HepG2 (cell line): ENCODE results near the gene ANKZF1. TPM values are rescaled to one million over a fixed set of nuclear protein-coding genes. Genes with fewer than 3 reads are reported as not detected.

Experiments used
- ADNP ChIP-seq: sonication (generic); formaldehyde crosslinking; IDR thresholded peaks from 2 replicates; pipeline ENCODE4 v1.4.0; 2020; ENCODE audit warnings: missing genetic modification reagents
- EHMT2 ChIP-seq: fragments of 200-600 bp; sonication (generic); IDR thresholded peaks from 2 replicates; pipeline ENCODE4 v1.7.0; 2017; ENCODE audit warnings: antibody characterized with exemption, low read depth, low read length, borderline replicate concordance
- GZF1 ChIP-seq: sonication (generic); formaldehyde crosslinking; IDR thresholded peaks from 2 replicates; pipeline ENCODE4 v1.5.1; 2020; ENCODE audit warnings: mild to moderate bottlenecking, missing genetic modification reagents
- ISL2 ChIP-seq: sonication (generic); formaldehyde crosslinking; IDR thresholded peaks from 2 replicates; pipeline ENCODE4 v1.5.0; 2020; ENCODE audit warnings: missing genetic modification reagents
- MAZ ChIP-seq, 2 experiments: sonication (generic) in 1 of 2; formaldehyde crosslinking in 1 of 2; IDR thresholded peaks; 2 replicates each; pipeline versions ENCODE4 v1.5.0 to v1.6.1; 2012 to 2020; ENCODE audit warnings: low read depth in 2 of 2, mild to moderate bottlenecking in 2 of 2, borderline replicate concordance in 1 of 2, improper control_type of control experiment in 1 of 2, low read length in 1 of 2, missing genetic modification reagents in 1 of 2, moderate library complexity in 1 of 2
- MZF1 ChIP-seq: sonication (generic); formaldehyde crosslinking; IDR thresholded peaks from 2 replicates; pipeline ENCODE4 v1.8.1; 2023; ENCODE audit warnings: mild to moderate bottlenecking, missing genetic modification reagents, borderline replicate concordance
- ONECUT2 ChIP-seq: sonication (generic); formaldehyde crosslinking; IDR thresholded peaks from 2 replicates; pipeline ENCODE4 v1.4.0; 2020; ENCODE audit warnings: missing genetic modification reagents
- SAFB2 ChIP-seq: sonication (generic); formaldehyde crosslinking; IDR thresholded peaks from 2 replicates; pipeline ENCODE4 v1.5.1; 2020; ENCODE audit warnings: missing genetic modification reagents, low read depth, mild to moderate bottlenecking, borderline replicate concordance
- ZBTB21 ChIP-seq: sonication (generic); formaldehyde crosslinking; IDR thresholded peaks from 2 replicates; pipeline ENCODE4 v1.4.0; 2020; ENCODE audit warnings: missing genetic modification reagents
- ZKSCAN8 ChIP-seq: IDR thresholded peaks from 2 replicates; pipeline ENCODE4 v1.6.1; 2016; ENCODE audit warnings: borderline replicate concordance, missing genetic modification reagents, missing compliant biosample characterization
- ZNF383 ChIP-seq: sonication (generic); formaldehyde crosslinking; IDR thresholded peaks from 2 replicates; pipeline ENCODE4 v1.4.0; 2020; ENCODE audit warnings: missing genetic modification reagents, mild to moderate bottlenecking, borderline replicate concordance
- ZNF564 ChIP-seq: sonication (generic); formaldehyde crosslinking; IDR thresholded peaks from 2 replicates; pipeline ENCODE4 v1.8.1; 2023; ENCODE audit warnings: mild to moderate bottlenecking, missing genetic modification reagents
- ZNF83 ChIP-seq: sonication (generic); formaldehyde crosslinking; IDR thresholded peaks from 2 replicates; pipeline ENCODE4 v1.4.0; 2020; ENCODE audit warnings: missing genetic modification reagents, mild to moderate bottlenecking, borderline replicate concordance
- polyA plus RNA-seq, 8 experiments: library from polyadenylated mRNA; depleted of rRNA in 3 of 8; stranded (reverse) in 7 of 8; unstranded in 1 of 8; fragments of >200 nt; fragmentation: Illumina TruSeq in 4 of 8; extraction: Trizol in 4 of 8; gene quantifications; 2 replicates each; pipeline versions ENCODE4 v1.2.1 to v1.2.3, GENCODE V29; 2011 to 2016; ENCODE audit warnings: low read depth in 4 of 8, missing spikeins in 1 of 8, mixed read lengths in 1 of 8; ENCODE audit not compliant: insufficient read depth in 1 of 8
- total RNA-seq, 5 experiments: library from RNA; depleted of rRNA; stranded (reverse); fragments of >200 nt; fragmentation: Illumina TruSeq; extraction: Trizol; gene quantifications; 2 replicates each; pipeline ENCODE4 v1.2.3, GENCODE V29; 2016; ENCODE audit warnings: low read depth in 1 of 5
- TF ChIP-seq, protein P1 (sequence below): IDR thresholded peaks from 2 replicates; pipeline ENCODE4 v1.6.1; 2016; ENCODE audit warnings: low read depth, missing genetic modification reagents, missing compliant biosample characterization
- TF ChIP-seq, protein P2 (sequence below): sonication (generic); formaldehyde crosslinking; IDR thresholded peaks from 2 replicates; pipeline ENCODE4 v1.5.1; 2020; ENCODE audit warnings: mild to moderate bottlenecking, moderate library complexity, missing genetic modification reagents
- TF ChIP-seq, protein P3 (sequence below): sonication (generic); formaldehyde crosslinking; IDR thresholded peaks from 2 replicates; pipeline ENCODE4 v1.8.0; 2022; ENCODE audit warnings: missing genetic modification reagents, mild to moderate bottlenecking, moderate library complexity, borderline replicate concordance

The ANKZF1 gene
- total and polyA plus RNA-seq, 2 of the 13 experiments (the other 11 are each of a cell fraction or from before 2014, with no cell fraction given) = 25.3 to 128 TPM

DNA sequence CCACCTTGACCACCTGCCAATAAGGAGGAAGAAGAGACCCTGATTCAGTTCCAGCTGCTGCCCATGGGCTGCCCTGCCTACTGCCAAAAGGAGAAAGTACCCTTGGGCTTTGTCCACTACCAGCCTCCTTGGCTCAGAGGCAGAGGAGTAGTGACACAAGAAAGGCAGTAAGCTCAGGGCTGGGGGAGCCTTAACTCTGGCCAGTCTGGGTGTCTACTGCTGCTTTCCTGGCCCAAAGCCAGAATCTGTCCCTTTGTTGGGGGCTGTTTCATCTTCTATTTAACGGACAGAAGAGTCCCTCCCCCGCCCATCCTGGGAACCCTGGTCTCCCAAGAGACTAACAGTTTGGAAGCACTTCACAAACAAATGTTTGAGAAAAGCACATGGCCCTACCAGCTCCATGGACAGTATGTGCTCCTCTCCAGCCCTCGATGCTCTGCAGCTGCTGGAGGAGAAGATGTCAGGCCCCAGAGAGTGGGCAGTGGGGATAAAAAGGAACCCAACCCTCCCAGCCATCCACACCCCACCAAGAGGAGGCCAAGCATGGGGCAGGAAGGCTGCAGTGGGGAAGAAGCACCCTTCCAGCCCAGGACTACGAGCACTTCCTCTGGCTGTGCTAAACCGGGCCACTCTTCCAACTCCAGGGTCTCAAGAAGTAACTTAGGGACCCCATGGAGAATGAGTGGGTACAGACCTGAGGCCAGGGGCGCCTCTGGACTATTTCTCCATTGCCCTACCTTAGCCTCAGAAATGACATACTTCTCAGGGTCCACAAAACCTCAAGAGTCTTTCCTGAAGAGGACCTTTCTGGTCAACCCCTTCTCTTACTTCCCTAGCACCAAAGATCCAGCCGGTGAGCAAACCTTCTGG lies 1.3 kb upstream of the ANKZF1 start (continued):
- TF ChIP-seq, protein P1, sequence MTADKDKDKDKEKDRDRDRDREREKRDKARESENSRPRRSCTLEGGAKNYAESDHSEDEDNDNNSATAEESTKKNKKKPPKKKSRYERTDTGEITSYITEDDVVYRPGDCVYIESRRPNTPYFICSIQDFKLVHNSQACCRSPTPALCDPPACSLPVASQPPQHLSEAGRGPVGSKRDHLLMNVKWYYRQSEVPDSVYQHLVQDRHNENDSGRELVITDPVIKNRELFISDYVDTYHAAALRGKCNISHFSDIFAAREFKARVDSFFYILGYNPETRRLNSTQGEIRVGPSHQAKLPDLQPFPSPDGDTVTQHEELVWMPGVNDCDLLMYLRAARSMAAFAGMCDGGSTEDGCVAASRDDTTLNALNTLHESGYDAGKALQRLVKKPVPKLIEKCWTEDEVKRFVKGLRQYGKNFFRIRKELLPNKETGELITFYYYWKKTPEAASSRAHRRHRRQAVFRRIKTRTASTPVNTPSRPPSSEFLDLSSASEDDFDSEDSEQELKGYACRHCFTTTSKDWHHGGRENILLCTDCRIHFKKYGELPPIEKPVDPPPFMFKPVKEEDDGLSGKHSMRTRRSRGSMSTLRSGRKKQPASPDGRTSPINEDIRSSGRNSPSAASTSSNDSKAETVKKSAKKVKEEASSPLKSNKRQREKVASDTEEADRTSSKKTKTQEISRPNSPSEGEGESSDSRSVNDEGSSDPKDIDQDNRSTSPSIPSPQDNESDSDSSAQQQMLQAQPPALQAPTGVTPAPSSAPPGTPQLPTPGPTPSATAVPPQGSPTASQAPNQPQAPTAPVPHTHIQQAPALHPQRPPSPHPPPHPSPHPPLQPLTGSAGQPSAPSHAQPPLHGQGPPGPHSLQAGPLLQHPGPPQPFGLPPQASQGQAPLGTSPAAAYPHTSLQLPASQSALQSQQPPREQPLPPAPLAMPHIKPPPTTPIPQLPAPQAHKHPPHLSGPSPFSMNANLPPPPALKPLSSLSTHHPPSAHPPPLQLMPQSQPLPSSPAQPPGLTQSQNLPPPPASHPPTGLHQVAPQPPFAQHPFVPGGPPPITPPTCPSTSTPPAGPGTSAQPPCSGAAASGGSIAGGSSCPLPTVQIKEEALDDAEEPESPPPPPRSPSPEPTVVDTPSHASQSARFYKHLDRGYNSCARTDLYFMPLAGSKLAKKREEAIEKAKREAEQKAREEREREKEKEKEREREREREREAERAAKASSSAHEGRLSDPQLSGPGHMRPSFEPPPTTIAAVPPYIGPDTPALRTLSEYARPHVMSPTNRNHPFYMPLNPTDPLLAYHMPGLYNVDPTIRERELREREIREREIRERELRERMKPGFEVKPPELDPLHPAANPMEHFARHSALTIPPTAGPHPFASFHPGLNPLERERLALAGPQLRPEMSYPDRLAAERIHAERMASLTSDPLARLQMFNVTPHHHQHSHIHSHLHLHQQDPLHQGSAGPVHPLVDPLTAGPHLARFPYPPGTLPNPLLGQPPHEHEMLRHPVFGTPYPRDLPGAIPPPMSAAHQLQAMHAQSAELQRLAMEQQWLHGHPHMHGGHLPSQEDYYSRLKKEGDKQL (CRISPR knock-in tag) = no peak
- TF ChIP-seq ZKSCAN8 (CRISPR knock-in tag) (no peak), ZBTB21 (CRISPR knock-in tag) (no peak), ZNF83 (CRISPR knock-in tag) (no peak), ADNP (no peak), SAFB2 (CRISPR knock-in tag) (no peak), ISL2 (CRISPR knock-in tag) (no peak), EHMT2 (no peak), ZNF564 (CRISPR knock-in tag) (no peak), GZF1 (no peak), ONECUT2 (CRISPR knock-in tag) (no peak), MZF1 (no peak), MAZ (IDR thresholded peaks at IDR 0.05; ENCODE audit: borderline replicate concordance, low read depth, low read length) (no peak), MAZ (CRISPR knock-in tag; IDR thresholded peaks at IDR 0.05; ENCODE audit: low read depth) (no peak), ZNF383 (CRISPR knock-in tag) (0 out of 2 replicates have a peak, but pooled peaks have one; percentile 22)
- TF ChIP-seq, protein P2, sequence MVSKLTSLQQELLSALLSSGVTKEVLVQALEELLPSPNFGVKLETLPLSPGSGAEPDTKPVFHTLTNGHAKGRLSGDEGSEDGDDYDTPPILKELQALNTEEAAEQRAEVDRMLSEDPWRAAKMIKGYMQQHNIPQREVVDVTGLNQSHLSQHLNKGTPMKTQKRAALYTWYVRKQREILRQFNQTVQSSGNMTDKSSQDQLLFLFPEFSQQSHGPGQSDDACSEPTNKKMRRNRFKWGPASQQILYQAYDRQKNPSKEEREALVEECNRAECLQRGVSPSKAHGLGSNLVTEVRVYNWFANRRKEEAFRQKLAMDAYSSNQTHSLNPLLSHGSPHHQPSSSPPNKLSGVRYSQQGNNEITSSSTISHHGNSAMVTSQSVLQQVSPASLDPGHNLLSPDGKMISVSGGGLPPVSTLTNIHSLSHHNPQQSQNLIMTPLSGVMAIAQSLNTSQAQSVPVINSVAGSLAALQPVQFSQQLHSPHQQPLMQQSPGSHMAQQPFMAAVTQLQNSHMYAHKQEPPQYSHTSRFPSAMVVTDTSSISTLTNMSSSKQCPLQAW (CRISPR knock-in tag) = no peak
- TF ChIP-seq, protein P3, sequence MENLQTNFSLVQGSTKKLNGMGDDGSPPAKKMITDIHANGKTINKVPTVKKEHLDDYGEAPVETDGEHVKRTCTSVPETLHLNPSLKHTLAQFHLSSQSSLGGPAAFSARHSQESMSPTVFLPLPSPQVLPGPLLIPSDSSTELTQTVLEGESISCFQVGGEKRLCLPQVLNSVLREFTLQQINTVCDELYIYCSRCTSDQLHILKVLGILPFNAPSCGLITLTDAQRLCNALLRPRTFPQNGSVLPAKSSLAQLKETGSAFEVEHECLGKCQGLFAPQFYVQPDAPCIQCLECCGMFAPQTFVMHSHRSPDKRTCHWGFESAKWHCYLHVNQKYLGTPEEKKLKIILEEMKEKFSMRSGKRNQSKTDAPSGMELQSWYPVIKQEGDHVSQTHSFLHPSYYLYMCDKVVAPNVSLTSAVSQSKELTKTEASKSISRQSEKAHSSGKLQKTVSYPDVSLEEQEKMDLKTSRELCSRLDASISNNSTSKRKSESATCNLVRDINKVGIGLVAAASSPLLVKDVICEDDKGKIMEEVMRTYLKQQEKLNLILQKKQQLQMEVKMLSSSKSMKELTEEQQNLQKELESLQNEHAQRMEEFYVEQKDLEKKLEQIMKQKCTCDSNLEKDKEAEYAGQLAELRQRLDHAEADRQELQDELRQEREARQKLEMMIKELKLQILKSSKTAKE = no peak
